WTC11 (cell line): ENCODE results near the gene RIMBP2. TPM values are rescaled to one million over a fixed set of nuclear protein-coding genes. Genes with fewer than 3 reads are reported as not detected.

Experiments
- ATAC-seq: fragments of 200-7000 bp; cut with Tn5 transposase; 2 replicates; pipeline ENCODE4 v1.10.0; 2021; ENCODE audit warnings: mild to moderate bottlenecking, moderate library complexity
- CTCF ChIA-PET: fragments of 300-600 bp; sonication (Branson Sonifier 250); formaldehyde crosslinking; loops from one replicate; lab custom pipeline; 2021; ENCODE audit warnings: antibody characterized with exemption; lab: Charles Lee
- POLR2A ChIA-PET: fragments of 350-600 bp; sonication (Branson Sonifier 250); formaldehyde crosslinking; loops from one replicate; lab custom pipeline; 2021; ENCODE audit warnings: antibody characterized with exemption; lab: Charles Lee
- DNase-seq: peaks from one replicate; pipeline ENCODE4 v3.0.0; 2021; ENCODE audit warnings: low spot score
- H3K27ac Mint-ChIP-seq: 2 replicates; pipeline ENCODE4 v1.8.0; 2021; ENCODE audit warnings: mixed read lengths
- H3K27me3 Mint-ChIP-seq: 2 replicates; pipeline ENCODE4 v1.8.0; 2021; ENCODE audit warnings: low read depth, mild to moderate bottlenecking, moderate library complexity, mixed read lengths
- H3K36me3 Mint-ChIP-seq: 2 replicates; pipeline ENCODE4 v1.8.0; 2021; ENCODE audit warnings: mixed read lengths
- H3K4me1 Mint-ChIP-seq: 2 replicates; pipeline ENCODE4 v1.8.0; 2022; ENCODE audit warnings: mixed read lengths
- H3K4me3 Mint-ChIP-seq: 2 replicates; pipeline ENCODE4 v1.8.0; 2021; ENCODE audit warnings: mild to moderate bottlenecking, moderate library complexity, mixed read lengths
- H3K9me3 Mint-ChIP-seq: 2 replicates; pipeline ENCODE4 v1.8.0; 2021; ENCODE audit warnings: mixed read lengths
- ATF6 ChIP-seq: sonication (generic); formaldehyde crosslinking; IDR thresholded peaks from 2 replicates; pipeline ENCODE4 v1.8.1; 2023; ENCODE audit warnings: mild to moderate bottlenecking, missing genetic modification reagents
- GTF2I ChIP-seq: fragments of 250-450 bp; sonication (Bioruptor Pico); conservative IDR thresholded peaks from 2 replicates; pipeline ENCODE4 v1.4.0; 2021; ENCODE audit warnings: mild to moderate bottlenecking
- HMGXB4 ChIP-seq: sonication (generic); formaldehyde crosslinking; IDR thresholded peaks from 2 replicates; pipeline ENCODE4 v1.8.1; 2023; ENCODE audit warnings: mild to moderate bottlenecking, moderate library complexity, missing genetic modification reagents
- JAZF1 ChIP-seq: fragments of 250-450 bp; sonication (Bioruptor Pico); IDR thresholded peaks from 2 replicates; pipeline ENCODE4 v1.9.0; 2021; ENCODE audit warnings: moderate library complexity, mild to moderate bottlenecking, inconsistent platforms
- PREB ChIP-seq: sonication (generic); formaldehyde crosslinking; IDR thresholded peaks from 2 replicates; pipeline ENCODE4 v1.8.1; 2022; ENCODE audit warnings: mild to moderate bottlenecking, missing genetic modification reagents, moderate library complexity, borderline replicate concordance
- PRRX2 ChIP-seq: fragments of 250-450 bp; sonication (Bioruptor Pico); IDR thresholded peaks from 2 replicates; pipeline ENCODE4 v1.8.0; 2021; ENCODE audit warnings: mild to moderate bottlenecking
- SMAD4 ChIP-seq: sonication (generic); formaldehyde crosslinking; IDR thresholded peaks from 2 replicates; pipeline ENCODE4 v1.8.0; 2022; ENCODE audit warnings: mild to moderate bottlenecking, missing genetic modification reagents
- TCF7 ChIP-seq: sonication (generic); formaldehyde crosslinking; IDR thresholded peaks from 2 replicates; pipeline ENCODE4 v1.8.0; 2022; ENCODE audit warnings: mild to moderate bottlenecking, low read depth, missing genetic modification reagents, moderate library complexity
- TEAD4 ChIP-seq: sonication (generic); formaldehyde crosslinking; IDR thresholded peaks from 2 replicates; pipeline ENCODE4 v1.8.0; 2022; ENCODE audit warnings: mild to moderate bottlenecking, missing genetic modification reagents
- ZNF671 ChIP-seq: fragments of 250-450 bp; sonication (Bioruptor Pico); IDR thresholded peaks from 2 replicates; pipeline ENCODE4 v1.8.0; 2021; ENCODE audit warnings: mild to moderate bottlenecking
- total RNA-seq: library from RNA; stranded (reverse); gene quantifications from 3 replicates; pipeline ENCODE4 v1.2.3, GENCODE V29; 2021
- TF ChIP-seq, protein P1 (sequence below): sonication (generic); formaldehyde crosslinking; IDR thresholded peaks from 2 replicates; pipeline ENCODE4 v1.8.0; 2022; ENCODE audit warnings: mild to moderate bottlenecking, missing genetic modification reagents
- TF ChIP-seq, protein P2 (sequence below): sonication (generic); formaldehyde crosslinking; IDR thresholded peaks from 2 replicates; pipeline ENCODE4 v1.8.1; 2022; ENCODE audit warnings: mild to moderate bottlenecking, moderate library complexity, missing genetic modification reagents
- TF ChIP-seq, protein P3 (sequence below): fragments of 250-450 bp; sonication (Bioruptor Pico); IDR thresholded peaks from 2 replicates; pipeline ENCODE4 v1.9.0; 2021; ENCODE audit warnings: moderate library complexity, mild to moderate bottlenecking, inconsistent platforms, borderline replicate concordance

The RIMBP2 gene
- total RNA-seq, 1 experiment from 2014 or later, result 2.6 TPM

DNA sequence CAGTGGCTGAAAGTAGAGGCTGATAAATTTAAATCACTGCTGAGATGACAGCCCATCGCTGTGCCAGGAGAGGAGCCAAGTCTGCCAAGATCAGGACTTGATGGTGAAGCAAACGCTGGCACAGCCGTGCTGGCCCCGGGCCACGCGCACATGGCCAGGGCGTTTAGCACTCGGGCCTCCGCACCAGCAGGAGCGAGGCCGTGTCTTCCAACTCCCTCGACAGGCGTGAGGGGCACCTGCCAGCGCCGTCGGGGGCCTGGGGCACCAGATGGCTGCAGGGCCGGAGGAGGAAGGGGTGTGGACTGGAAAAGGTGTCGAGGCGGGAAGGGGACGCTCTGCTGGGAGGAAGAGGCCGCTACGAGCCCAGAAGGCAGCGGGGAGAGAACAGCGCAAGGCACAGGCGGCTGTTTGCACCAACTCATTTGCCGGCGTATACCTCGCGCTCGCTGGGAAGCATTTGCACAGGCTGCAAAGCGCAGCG is 29.5 kb downstream of the RIMBP2 start:
- H3K9me3 Mint-ChIP-seq, result no peaks in the 10 kb centered on the region
- DNase-seq (no peak), ATAC-seq (no peak)
- H3K27me3 Mint-ChIP-seq, result peaks cover 3% of the 10 kb centered on the region; the same call in 1 of the 2 replicates
- ChIA-PET CTCF (no interaction called here), POLR2A (no interaction called here)
- H3K4me3 Mint-ChIP-seq, result no peak overlapping the region
- no peaks in the 10 kb centered on the region for H3K36me3 Mint-ChIP-seq
- no peak overlapping the region for H3K27ac Mint-ChIP-seq
- TF ChIP-seq PREB (CRISPR knock-in tag) (no peak), HMGXB4 (CRISPR knock-in tag) (no peak), TCF7 (CRISPR knock-in tag) (no peak; the same call in 1 of the 2 replicates)
- 0 out of 2 replicates have a peak, but pooled peaks cover 2% of the 10 kb centered on the region for H3K4me1 Mint-ChIP-seq

DNA sequence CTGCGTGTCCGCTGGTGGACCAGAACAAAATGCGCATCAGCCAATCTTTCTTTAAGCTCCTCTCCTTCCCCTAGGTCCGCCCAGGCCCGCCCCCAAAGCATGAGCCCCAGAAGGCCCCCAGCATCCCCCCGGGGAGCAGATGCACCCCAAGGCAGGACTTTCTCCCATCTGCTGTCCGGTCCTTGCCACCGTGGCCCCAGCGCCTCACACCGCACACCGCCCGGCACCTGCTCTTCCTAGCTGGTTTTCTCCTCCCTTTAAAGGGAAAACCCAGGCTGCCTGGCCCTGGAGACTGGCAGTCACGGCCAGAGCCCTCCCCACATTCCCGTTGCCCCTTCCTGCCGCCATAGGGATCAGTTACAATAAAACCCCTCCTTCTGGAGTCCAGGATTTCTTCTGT is 30.2 kb downstream of the RIMBP2 start:
- Mint-ChIP-seq H3K4me3 (no peak overlapping the region), H3K9me3 (no peaks in the 10 kb centered on the region), H3K36me3 (no peaks in the 10 kb centered on the region), H3K27ac (no peak overlapping the region), H3K27me3 (peaks cover 3% of the 10 kb centered on the region; the same call in 1 of the 2 replicates), H3K4me1 (0 out of 2 replicates have a peak, but pooled peaks cover 2% of the 10 kb centered on the region)
- no peak for ATAC-seq
- ChIA-PET POLR2A (no interaction called here), CTCF (interaction anchor here (1.0 kb wide), 1 partner anchor 67 kb away, joined by 4 read pairs; no protein-coding TSS in a partner anchor)
- DNase-seq, result no peak
- TF ChIP-seq TEAD4 (no peak), ATF6 (CRISPR knock-in tag) (no peak), JAZF1 (CRISPR knock-in tag) (no peak), ZNF671 (CRISPR knock-in tag) (no peak), SMAD4 (CRISPR knock-in tag) (no peak)
- TF ChIP-seq, protein P1, sequence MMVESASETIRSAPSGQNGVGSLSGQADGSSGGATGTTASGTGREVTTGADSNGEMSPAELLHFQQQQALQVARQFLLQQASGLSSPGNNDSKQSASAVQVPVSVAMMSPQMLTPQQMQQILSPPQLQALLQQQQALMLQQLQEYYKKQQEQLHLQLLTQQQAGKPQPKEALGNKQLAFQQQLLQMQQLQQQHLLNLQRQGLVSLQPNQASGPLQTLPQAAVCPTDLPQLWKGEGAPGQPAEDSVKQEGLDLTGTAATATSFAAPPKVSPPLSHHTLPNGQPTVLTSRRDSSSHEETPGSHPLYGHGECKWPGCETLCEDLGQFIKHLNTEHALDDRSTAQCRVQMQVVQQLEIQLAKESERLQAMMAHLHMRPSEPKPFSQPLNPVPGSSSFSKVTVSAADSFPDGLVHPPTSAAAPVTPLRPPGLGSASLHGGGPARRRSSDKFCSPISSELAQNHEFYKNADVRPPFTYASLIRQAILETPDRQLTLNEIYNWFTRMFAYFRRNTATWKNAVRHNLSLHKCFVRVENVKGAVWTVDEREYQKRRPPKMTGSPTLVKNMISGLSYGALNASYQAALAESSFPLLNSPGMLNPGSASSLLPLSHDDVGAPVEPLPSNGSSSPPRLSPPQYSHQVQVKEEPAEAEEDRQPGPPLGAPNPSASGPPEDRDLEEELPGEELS (CRISPR knock-in tag), result no peak
- TF ChIP-seq, protein P2, sequence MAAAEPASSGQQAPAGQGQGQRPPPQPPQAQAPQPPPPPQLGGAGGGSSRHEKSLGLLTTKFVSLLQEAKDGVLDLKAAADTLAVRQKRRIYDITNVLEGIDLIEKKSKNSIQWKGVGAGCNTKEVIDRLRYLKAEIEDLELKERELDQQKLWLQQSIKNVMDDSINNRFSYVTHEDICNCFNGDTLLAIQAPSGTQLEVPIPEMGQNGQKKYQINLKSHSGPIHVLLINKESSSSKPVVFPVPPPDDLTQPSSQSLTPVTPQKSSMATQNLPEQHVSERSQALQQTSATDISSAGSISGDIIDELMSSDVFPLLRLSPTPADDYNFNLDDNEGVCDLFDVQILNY (CRISPR knock-in tag), result no peak
- TF ChIP-seq, protein P3, sequence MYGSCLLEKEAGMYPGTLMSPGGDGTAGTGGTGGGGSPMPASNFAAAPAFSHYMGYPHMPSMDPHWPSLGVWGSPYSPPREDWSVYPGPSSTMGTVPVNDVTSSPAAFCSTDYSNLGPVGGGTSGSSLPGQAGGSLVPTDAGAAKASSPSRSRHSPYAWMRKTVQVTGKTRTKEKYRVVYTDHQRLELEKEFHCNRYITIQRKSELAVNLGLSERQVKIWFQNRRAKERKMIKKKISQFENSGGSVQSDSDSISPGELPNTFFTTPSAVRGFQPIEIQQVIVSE (CRISPR knock-in tag), result no peak

DNA sequence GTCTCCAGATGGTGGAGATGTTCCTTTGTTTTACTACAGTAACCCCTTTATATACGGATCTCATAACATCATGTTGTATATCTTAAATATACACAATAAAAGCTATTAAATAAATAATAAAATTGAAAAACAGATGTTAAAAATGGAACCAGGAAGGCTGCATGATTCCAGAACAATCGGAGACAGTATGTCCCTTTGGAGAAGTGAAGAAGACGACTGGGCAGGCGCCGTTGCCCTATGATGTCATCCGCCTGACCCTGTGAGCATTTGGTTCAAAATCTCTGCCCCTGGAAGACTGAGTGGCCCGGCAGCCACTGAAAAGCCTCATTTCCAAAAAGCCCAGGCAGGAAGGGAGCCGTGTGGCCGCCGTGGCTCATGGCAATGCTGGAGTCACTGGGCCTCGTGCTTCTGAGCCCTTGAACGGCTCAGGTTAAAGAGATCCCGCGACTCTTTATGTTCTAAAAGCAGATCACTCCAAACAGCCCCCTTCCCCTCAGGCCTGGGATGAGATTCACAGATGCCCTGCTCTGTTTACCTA is 30.8 kb downstream of the RIMBP2 start:
- CTCF ChIA-PET, result interaction anchor here (1.0 kb wide), 1 partner anchor 68 kb away, joined by 4 read pairs; no protein-coding TSS in a partner anchor
- no peak overlapping the region for H3K4me3 Mint-ChIP-seq
- TF ChIP-seq GTF2I (CRISPR knock-in tag) (no peak), PRRX2 (CRISPR knock-in tag) (no peak)
- H3K27me3 Mint-ChIP-seq, result peaks cover 3% of the 10 kb centered on the region; the same call in 1 of the 2 replicates
- POLR2A ChIA-PET, result no interaction called here
- ATAC-seq (no peak), DNase-seq (no peak)
- no peaks in the 10 kb centered on the region for H3K36me3 Mint-ChIP-seq
- H3K27ac Mint-ChIP-seq, result no peak overlapping the region
- no peaks in the 10 kb centered on the region for H3K9me3 Mint-ChIP-seq
- H3K4me1 Mint-ChIP-seq, result 0 out of 2 replicates have a peak, but pooled peaks cover 2% of the 10 kb centered on the region
